Spleen (tissue), 11 donors: ENCODE measurements around the gene TMEM92. TPM values are rescaled to one million over a fixed set of nuclear protein-coding genes. Genes with fewer than 3 reads are reported as not detected.

Source experiments
- DNase-seq: peaks from one replicate; pipeline ENCODE4 v3.0.0-alpha.2; 2020
- H3K27ac ChIP-seq, 8 donors: fragments of 200-600 bp; sonication (generic) in 7 of 8; 1 replicate in 4 of 8; 2 replicates in 4 of 8; pipeline versions ENCODE4 v1.5.0 to v1.8.0; 2016 to 2021; ENCODE audit warnings: inconsistent platforms in 4 of 8, mild to moderate bottlenecking in 4 of 8, moderate library complexity in 1 of 8
- H3K27me3 ChIP-seq, 7 donors: fragments of 200-600 bp; sonication (generic) in 6 of 7; replicated peaks in 1 of 7; 1 replicate in 4 of 7; 2 replicates in 3 of 7; pipeline versions ENCODE4 v1.5.0 to v1.8.0; 2016 to 2021; ENCODE audit warnings: inconsistent platforms in 3 of 7, mild to moderate bottlenecking in 1 of 7
- H3K36me3 ChIP-seq, 6 donors: fragments of 200-600 bp; sonication (generic) in 5 of 6; 1 replicate in 4 of 6; 2 replicates in 2 of 6; pipeline versions ENCODE4 v1.5.0 to v1.8.0; 2016 to 2021; ENCODE audit warnings: inconsistent platforms in 2 of 6
- H3K4me1 ChIP-seq, 6 donors: fragments of 200-600 bp; sonication (generic) in 5 of 6; 1 replicate in 3 of 6; 2 replicates in 3 of 6; pipeline versions ENCODE4 v1.5.0 to v1.8.0; 2016 to 2021; ENCODE audit warnings: inconsistent platforms in 3 of 6
- H3K4me3 ChIP-seq, 8 donors: fragments of 200-600 bp; sonication (generic) in 7 of 8; 1 replicate in 4 of 8; 2 replicates in 4 of 8; pipeline versions ENCODE4 v1.5.0 to v1.8.0; 2016 to 2021; ENCODE audit warnings: inconsistent platforms in 4 of 8, mild to moderate bottlenecking in 4 of 8, moderate library complexity in 2 of 8
- H3K9me3 ChIP-seq, 8 donors: fragments of 200-600 bp; sonication (generic) in 7 of 8; 1 replicate in 4 of 8; 2 replicates in 4 of 8; pipeline versions ENCODE4 v1.5.0 to v1.8.0; 2016 to 2021; ENCODE audit warnings: inconsistent platforms in 4 of 8
- CTCF ChIP-seq, 11 experiments: fragments of 200-600 bp in 7 of 11; fragments of 450-650 bp in 4 of 11; sonication (generic) in 4 of 11; IDR thresholded peaks in 8 of 11; conservative IDR thresholded peaks in 3 of 11; 1 replicate in 7 of 11; 2 replicates in 4 of 11; pipeline versions ENCODE4 v1.4.0 to v1.8.0; 2016 to 2021; ENCODE audit warnings: antibody characterized with exemption in 11 of 11, inconsistent platforms in 4 of 11, mild to moderate bottlenecking in 1 of 11
- POLR2A ChIP-seq, 3 donors: fragments of 450-650 bp; IDR thresholded peaks; one replicate each; pipeline ENCODE4 v1.5.1; 2017; ENCODE audit warnings: antibody characterized with exemption in 3 of 3, mild to moderate bottlenecking in 1 of 3
- POLR2AphosphoS5 ChIP-seq, 3 donors: sonication (generic); formaldehyde crosslinking; IDR thresholded peaks; one replicate each; pipeline ENCODE4 v1.5.1; 2017; ENCODE audit warnings: antibody characterized with exemption in 3 of 3
- WGBS, 5 donors: extraction: QIAGEN DNeasy Blood & Tissue Kit in 3 of 5; methylation state at CpG; one replicate each; pipeline versions ENCODE4 v1.1.5 to v1.1.7; 2013 to 2018; 5-methylcytosine and 5-hydroxymethylcytosine counted together
- intact Hi-C: fragments of 100-400 bp; cut with DNase I; formaldehyde crosslinking; loops from one replicate; pipeline ENCODE4 v1.15.0; 2023; ENCODE audit warnings: low total_unique reads
- polyA plus RNA-seq, 3 donors: library from polyadenylated mRNA; stranded (reverse); fragments of 200-250 nt; gene quantifications; one replicate each; pipeline ENCODE4 v1.2.1, GENCODE V29; 2013
- total RNA-seq, 7 donors: library from RNA; depleted of rRNA in 3 of 7; stranded (reverse); fragments of >200 nt in 3 of 7; fragmentation: NEBNext Ultra II Directional in 4 of 7; extraction: Animal tissue kit (Norgen Biotek cat#: 25700) in 4 of 7; gene quantifications; one replicate each; pipeline versions ENCODE4 v1.1.0 to v1.2.1, GENCODE V29; 2016 to 2021
- donor health status: healthy with polysubstance abuse.
- donor health status: DM: no; HTN: no; CAD: no; lungs with moderate emphysema.
- donor health status: DM: no; HTN: no; CAD: no.
- donor health status: Bipolar disorder and iron deficiency.
- donor health status: healthy.
- donor health status: DM: no; HTN: no; CAD: no.
- donor health status: DM: yes; HTN: yes; CAD: no.

TMEM92 gene
- total and polyA plus RNA-seq, 10 donors = 0.06 to 0.49 (median 0.44) TPM; not detected in 7

GRCh38 chr17:50238601-50239280, 35.5 kb upstream of the TMEM92 start:
- Histone ChIP-seq H3K4me1 (no peaks in the 10 kb centered on the region), H3K9me3 (peaks cover 0 to 16% (median 3%) of the 10 kb centered on the region in 8 donors), H3K27me3 (peaks cover 0 to 47% (median 0%) of the 10 kb centered on the region in 7 donors), H3K4me3 (no peak overlapping the region), H3K27ac (no peak overlapping the region), H3K36me3 (no peaks in the 10 kb centered on the region)
- WGBS, 5 donors = 42 to 62% (median 55%) methylated on average over 9 of the region's 9 CpGs
- DNase-seq = no peak
- intact Hi-C loops = no loop called here
- no peak for TF ChIP-seq CTCF (IDR thresholded peaks at IDR 0.05 in 8 of 11, conservative IDR thresholded peaks at IDR 0.05 in 3 of 11)
- TF ChIP-seq POLR2A (IDR thresholded peaks at IDR 0.05) = no peak
- TF ChIP-seq POLR2AphosphoS5 (IDR thresholded peaks at IDR 0.05) = no peak

DNA sequence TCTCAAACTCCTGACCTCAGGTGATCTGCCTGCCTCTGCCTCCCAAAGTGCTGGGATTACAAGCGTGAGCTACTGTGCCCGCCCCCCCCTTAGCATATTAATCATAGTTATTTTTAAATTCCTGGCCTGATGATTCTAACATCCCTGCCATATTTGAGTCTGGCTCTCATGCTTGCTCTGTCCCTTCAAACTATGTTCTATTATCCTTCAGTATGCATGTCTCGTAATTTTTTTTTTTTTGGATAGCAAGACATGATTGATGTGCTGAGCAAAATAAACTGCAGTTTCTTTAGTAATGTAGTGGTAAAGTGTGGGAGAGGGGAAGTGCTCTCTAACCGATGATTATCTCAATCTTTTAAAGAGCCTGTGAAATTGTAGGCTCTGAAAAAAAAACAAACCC, 34.3 kb upstream of the TMEM92 start:
- H3K36me3 ChIP-seq = no peaks in the 10 kb centered on the region
- H3K27ac ChIP-seq = no peak overlapping the region
- TF ChIP-seq CTCF (IDR thresholded peaks at IDR 0.05 in 8 of 11, conservative IDR thresholded peaks at IDR 0.05 in 3 of 11) = no peak
- TF ChIP-seq POLR2AphosphoS5 (IDR thresholded peaks at IDR 0.05) = no peak
- TF ChIP-seq POLR2A (IDR thresholded peaks at IDR 0.05) = no peak
- peaks cover 0 to 37% (median 0%) of the 10 kb centered on the region in 7 donors for H3K27me3 ChIP-seq
- 30 to 43% (median 36%) methylated on average over 4 of the region's 4 CpGs for WGBS, 5 donors
- intact Hi-C loops = no loop called here
- H3K9me3 ChIP-seq = peaks cover 0 to 4% (median under 1%) of the 10 kb centered on the region in 8 donors
- no peaks in the 10 kb centered on the region for H3K4me1 ChIP-seq
- DNase-seq = no peak
- H3K4me3 ChIP-seq = no peak overlapping the region

- WGBS, 5 donors = 89 to 98% (median 96%) methylated on average over 1 of the region's 1 CpG
- intact Hi-C loops = no loop called here
Measured at GRCh38 chr17:50240851-50241250, 33.4 kb upstream of the TMEM92 start.

More at GRCh38 chr17:50240851-50241250, 33.4 kb upstream of the TMEM92 start:
- no peaks in the 10 kb centered on the region for H3K4me1 ChIP-seq
- no peaks in the 10 kb centered on the region for H3K36me3 ChIP-seq
- H3K27ac ChIP-seq = no peak overlapping the region
- TF ChIP-seq CTCF (IDR thresholded peaks at IDR 0.05 in 8 of 11, conservative IDR thresholded peaks at IDR 0.05 in 3 of 11) = no peak
- no peak for TF ChIP-seq POLR2AphosphoS5 (IDR thresholded peaks at IDR 0.05)
- TF ChIP-seq POLR2A (IDR thresholded peaks at IDR 0.05) = no peak
- peaks cover 0 to 34% (median 0%) of the 10 kb centered on the region in 7 donors for H3K27me3 ChIP-seq
- H3K4me3 ChIP-seq = no peak overlapping the region
- DNase-seq = no peak
- H3K9me3 ChIP-seq = no peaks in the 10 kb centered on the region
